Natural killer cell treated with Interleukin-12 subunit alpha and Interleukin-12 subunit beta and Interleukin-15 and Interleukin-18, amount 100 ng/mL, for 72 hours (primary cell): Measurements from ENCODE around the gene GNL1. TPM values are rescaled to one million over a fixed set of nuclear protein-coding genes. Genes with fewer than 3 reads are reported as not detected.
"Not testable (repeated sequence)": the region's sequence is repeated elsewhere in the genome, so short reads cannot be mapped to it uniquely, and the experiment has no call there.

Experiments
- ATAC-seq, 2 donors: fragments of 150-1000 bp; cut with Tn5 transposase in 1 of 2; sonication (Bioruptor Pico), chemical (Tn5 transposase) in 1 of 2; 2 replicates each; pipeline ENCODE4 v1.10.0; 2021
- DNase-seq: peaks from one replicate; pipeline ENCODE4 v3.0.0; 2022; ENCODE audit warnings: low spot score
- H3K27ac Mint-ChIP-seq, 2 donors: 1 replicate in 1 of 2; 2 replicates in 1 of 2; pipeline ENCODE4 v1.8.0; 2022; ENCODE audit warnings: mixed read lengths in 2 of 2, mild to moderate bottlenecking in 1 of 2, moderate library complexity in 1 of 2
- H3K27me3 Mint-ChIP-seq, 2 donors: 1 replicate in 1 of 2; 2 replicates in 1 of 2; pipeline ENCODE4 v1.8.0; 2022; ENCODE audit warnings: mixed read lengths in 2 of 2
- H3K36me3 Mint-ChIP-seq: one replicate; pipeline ENCODE4 v1.8.0; 2022; ENCODE audit warnings: mixed read lengths
- H3K4me1 Mint-ChIP-seq, 2 donors: 1 replicate in 1 of 2; 2 replicates in 1 of 2; pipeline ENCODE4 v1.8.0; 2022; ENCODE audit warnings: low read depth in 2 of 2, mixed read lengths in 2 of 2, mild to moderate bottlenecking in 1 of 2
- H3K4me3 Mint-ChIP-seq: one replicate; pipeline ENCODE4 v1.8.0; 2022; ENCODE audit warnings: mixed read lengths
- H3K9me3 Mint-ChIP-seq: 2 replicates; pipeline ENCODE4 v1.8.0; 2022; ENCODE audit warnings: mixed read lengths
- total RNA-seq, 2 donors: library from RNA; stranded (reverse); gene quantifications; one replicate each; pipeline ENCODE4 v1.2.3, GENCODE V29; 2022

The GNL1 gene
- total RNA-seq, 2 donors from 2014 or later = 59.8 to 70.5 TPM

DNA sequence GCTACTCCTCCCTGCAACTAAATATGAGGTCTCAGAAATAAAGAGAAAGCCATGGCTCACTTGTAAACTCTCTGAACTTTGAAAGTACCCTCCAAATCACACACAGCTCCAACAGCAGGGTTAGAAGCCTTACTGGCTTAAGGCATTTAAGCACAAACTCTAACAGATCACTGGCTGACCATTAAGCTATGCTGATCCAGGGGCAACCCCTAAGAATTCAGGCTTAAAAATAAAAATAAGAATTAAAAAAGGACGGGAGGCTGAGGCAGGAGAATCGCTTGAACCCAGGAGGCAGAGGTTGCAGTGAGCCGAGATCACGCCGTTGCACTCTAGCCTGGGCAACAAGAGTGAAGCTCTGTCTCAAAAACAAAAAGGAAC is 45.1 kb downstream of the GNL1 start:
- Mint-ChIP-seq H3K36me3 (no peaks in the 10 kb centered on the region), H3K4me3 (peak overlapping the region; percentile 53), H3K9me3 (no peaks in the 10 kb centered on the region), H3K4me1 (peaks cover 55 to 63% of the 10 kb centered on the region in 2 donors), H3K27ac (peak overlapping the region; percentile 93), H3K27me3 (no peaks in the 10 kb centered on the region)
- ATAC-seq = no peak
- no peak for DNase-seq

DNA sequence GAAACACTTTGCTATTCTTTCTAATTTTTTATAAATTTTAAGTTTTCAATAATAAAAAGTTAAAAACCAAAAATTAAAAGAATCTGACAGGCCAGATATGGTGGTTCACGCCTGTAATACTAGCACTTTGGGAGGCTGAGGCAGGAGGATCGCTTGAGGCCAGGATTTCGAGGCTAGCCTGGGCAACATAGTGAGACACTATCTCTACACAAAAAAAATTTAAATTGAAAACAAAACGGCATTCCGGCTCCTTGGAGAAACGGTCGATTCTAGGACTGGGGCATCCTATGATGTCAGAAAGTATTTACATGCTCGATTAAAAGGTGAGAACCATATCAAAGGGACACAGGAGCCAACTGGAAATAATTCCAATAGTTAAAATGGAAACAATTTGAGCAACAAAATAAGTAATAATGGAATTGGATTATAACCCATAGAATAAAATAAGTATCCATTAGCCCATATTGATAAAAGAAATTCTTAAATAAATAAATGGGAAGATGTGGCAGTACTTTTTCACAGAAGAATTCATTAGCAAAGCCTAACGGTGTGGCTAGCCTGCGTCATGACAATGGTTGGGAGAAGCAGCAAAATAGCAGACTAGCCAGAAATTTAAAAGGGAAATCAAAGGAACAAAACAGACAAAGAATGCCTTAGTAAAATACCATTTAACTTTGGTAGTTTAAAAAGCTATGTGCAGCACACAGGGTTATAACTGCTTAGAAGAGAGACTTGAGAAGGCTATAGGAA is 45.7 kb downstream of the GNL1 start:
- no peak for DNase-seq
- Mint-ChIP-seq H3K27me3 (no peaks in the 10 kb centered on the region), H3K9me3 (no peaks in the 10 kb centered on the region), H3K4me3 (peak overlapping the region; percentile 53), H3K4me1 (peaks cover 55 to 60% of the 10 kb centered on the region in 2 donors), H3K27ac (peak overlapping the region; percentile 93), H3K36me3 (no peaks in the 10 kb centered on the region)
- ATAC-seq = no peak

DNA sequence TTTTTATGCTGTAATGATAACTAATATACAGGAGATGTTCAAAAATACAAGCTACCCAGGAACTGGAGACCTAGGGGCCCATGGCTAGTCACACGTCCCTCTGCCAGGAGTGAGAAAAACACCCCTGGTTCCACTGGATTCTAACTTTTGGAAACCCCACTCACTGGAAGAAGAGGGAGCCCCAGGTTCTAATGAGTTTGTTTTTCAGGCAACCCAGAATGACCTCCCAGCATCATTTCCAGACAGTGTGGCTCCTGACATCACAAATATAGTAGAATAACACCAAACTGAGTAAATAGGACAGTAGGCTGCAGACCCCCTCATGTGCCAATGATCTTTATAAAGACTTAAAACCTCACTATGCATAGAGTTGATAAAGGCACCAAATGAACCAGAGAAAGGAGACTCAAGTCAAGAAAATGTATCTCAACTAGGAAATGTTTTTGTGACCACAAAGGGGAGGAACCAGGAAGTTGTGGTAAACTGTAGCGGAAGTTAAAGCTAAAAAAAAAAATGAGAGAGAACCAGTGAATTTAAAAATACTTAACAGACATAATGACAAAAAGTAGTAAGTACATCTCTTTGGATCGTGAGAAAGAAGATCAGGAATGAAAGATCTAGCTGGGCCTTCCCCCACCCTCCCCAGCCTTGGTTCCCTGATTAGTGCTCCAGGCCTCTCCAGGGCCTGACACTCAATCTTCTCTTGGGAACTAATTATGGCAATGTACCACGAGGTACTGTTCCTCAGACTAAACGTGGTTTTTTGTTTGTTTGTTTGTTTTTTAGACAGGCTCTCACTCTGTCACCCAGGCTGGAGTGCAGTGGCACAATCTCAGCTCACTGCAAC is 47.2 kb downstream of the GNL1 start:
- Mint-ChIP-seq H3K27ac (peak overlapping the region; percentile 93), H3K4me1 (peaks cover 45 to 49% of the 10 kb centered on the region in 2 donors), H3K4me3 (peak overlapping the region; percentile 73), H3K27me3 (no peaks in the 10 kb centered on the region), H3K9me3 (no peaks in the 10 kb centered on the region), H3K36me3 (no peaks in the 10 kb centered on the region)
- ATAC-seq (peak; percentile 84 to 85), DNase-seq (no peak)

DNA sequence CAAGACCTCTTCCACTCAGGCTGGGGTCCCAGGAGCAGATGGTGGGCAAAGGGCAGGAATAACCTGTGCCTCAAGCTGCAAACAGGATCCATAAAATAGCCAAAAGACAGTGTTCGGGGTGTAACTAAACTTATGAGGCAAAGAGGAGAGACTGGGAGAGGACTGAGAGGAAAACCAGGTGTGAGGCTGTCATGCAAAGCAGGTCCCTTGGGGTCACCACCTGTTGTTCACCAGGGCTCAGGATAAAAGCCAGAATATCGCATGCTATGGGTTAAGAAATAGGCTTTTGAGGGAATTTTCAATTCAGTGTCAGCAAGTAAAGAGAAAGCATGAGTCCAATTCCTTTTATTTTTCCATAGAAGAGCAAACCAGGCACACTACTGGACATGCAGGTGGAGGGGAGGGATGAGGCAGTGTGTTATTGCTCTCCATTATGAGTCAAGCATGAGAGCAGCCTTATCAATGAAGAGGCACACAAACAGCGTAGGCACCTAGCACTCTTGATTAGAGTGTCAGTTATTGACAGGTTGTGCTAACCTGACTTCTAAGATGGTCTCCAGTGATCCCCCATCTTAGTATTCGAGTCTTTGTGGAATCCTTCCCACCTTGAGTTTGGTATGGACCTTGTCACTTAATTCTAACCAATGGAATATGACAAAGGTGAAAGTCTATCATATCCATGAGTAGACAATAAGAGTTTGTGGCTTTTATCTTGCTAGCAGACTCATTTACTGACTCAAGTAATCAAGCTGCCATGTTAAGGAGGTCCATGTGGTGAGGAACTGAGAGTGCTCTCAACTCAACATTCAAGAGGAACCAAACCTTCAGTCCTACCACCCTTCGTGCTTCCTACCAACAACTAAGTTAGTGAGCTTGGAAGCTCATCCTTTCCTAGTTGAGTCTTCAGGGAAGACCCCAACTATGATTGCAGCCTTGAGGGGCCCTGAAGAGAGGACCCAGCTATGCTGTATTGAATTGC is 48.2 kb downstream of the GNL1 start:
- H3K27me3 Mint-ChIP-seq = no peaks in the 10 kb centered on the region
- H3K4me1 Mint-ChIP-seq = peaks cover 48 to 49% of the 10 kb centered on the region in 2 donors
- no peaks in the 10 kb centered on the region for H3K9me3 Mint-ChIP-seq
- no peaks in the 10 kb centered on the region for H3K36me3 Mint-ChIP-seq
- DNase-seq (no peak), ATAC-seq (peak in 1 of 2 donors; percentile 58)
- peak overlapping the region; percentile 93 for H3K27ac Mint-ChIP-seq
- peak overlapping the region; percentile 73 for H3K4me3 Mint-ChIP-seq

DNA sequence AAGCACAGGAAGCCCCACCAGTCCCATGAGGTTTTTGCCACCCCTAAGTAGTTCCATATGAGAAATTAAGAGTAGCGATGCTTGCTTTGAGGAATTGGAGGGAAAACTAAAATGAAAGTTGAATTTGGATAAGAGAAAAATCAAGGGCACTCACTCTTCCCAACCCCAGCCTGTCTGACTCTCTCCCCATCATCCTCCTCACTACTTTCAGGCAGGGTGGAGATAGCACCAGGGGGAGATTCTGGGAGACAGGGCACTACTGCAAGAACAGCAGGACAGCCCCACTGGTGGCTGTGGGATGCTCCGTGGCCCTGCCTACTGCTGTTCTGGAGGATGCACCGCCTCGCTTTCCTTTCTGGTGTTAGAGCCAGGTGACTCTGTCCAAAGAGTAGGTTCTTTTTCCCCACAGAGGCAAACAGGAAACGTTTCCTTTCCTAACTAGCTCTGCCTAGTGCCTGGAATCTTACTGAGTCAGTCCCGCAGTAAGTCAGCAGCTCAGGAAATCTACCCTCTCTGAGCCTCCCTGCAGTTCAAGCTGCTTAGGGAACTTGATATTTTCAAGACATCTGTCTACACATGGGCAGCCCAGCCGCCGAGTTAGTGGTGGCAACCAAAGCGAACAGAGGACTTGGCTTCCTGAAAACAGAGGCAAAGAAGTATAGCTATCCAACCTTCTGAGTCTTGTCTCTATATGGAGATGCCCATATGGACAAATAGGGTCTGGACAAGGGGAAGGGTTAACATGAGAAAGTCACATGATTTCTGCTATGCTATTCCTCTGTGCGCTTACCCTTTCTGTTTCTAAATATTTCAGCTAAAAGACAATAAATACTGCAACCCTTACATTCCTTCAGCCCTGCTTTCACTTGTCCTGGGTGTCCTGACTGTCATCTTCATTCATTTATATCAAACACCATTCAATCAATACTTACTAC is 55.6 kb downstream of the GNL1 start:
- Mint-ChIP-seq H3K4me1 (peaks cover 25 to 32% of the 10 kb centered on the region in 2 donors), H3K36me3 (no peaks in the 10 kb centered on the region), H3K4me3 (peak overlapping the region; percentile 5), H3K27me3 (no peaks in the 10 kb centered on the region), H3K9me3 (no peaks in the 10 kb centered on the region), H3K27ac (peak overlapping the region in 1 of 2 donors; percentile 6)
- no peak for DNase-seq
- ATAC-seq = peak in 1 of 2 donors; percentile 24

DNA sequence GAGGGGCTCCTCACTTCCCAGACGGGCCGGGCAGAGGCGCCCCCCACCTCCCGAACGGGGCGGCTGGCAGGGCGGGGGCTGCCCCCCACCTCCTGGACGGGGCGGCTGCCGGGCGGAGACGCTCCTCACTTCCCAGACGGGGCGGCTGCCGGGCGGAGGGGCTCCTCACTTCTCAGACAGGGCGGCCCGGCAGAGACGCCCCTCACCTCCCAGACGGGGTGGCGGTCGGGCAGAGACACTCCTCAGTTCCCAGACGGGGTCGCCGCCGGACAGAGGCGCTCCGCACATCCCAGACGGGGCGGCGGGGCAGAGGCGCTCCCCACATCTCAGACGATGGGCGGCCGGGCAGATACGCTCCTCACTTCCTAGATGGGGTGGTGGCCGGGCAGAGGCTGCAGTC is 57.6 kb downstream of the GNL1 start:
- H3K36me3 Mint-ChIP-seq, H3K27me3 Mint-ChIP-seq, H3K4me3 Mint-ChIP-seq, ATAC-seq, DNase-seq, H3K9me3 Mint-ChIP-seq, H3K27ac Mint-ChIP-seq: not testable (repeated sequence)
- peaks cover 42 to 47% of the 10 kb centered on the region in 2 donors for H3K4me1 Mint-ChIP-seq

DNA sequence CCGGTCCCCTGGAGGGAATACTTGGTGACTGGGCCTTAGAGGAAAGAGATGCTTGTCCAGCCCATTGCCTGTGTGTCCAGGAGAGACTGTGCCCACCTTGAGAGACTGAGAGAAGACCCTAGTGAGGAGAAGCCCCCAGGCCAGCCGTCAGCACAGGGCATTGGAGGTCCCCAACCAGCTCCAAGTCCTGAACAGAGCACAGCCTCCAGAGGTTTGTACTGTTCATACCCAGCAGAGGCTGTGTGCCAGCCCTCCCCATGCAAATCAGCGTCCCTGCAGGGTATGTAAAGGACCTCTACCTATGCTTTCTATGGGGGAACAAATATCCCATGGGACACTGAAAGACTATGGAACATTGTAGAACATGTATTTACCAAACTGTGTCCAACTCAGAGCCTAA is 58.6 kb downstream of the GNL1 start:
- Mint-ChIP-seq H3K4me1 (peaks cover 50% of the 10 kb centered on the region in 2 donors), H3K27me3 (no peaks in the 10 kb centered on the region), H3K36me3 (peaks cover 14% of the 10 kb centered on the region), H3K9me3 (no peaks in the 10 kb centered on the region), H3K27ac (peak overlapping the region in 1 of 2 donors; percentile 47), H3K4me3 (no peak overlapping the region)
- ATAC-seq (peak in 1 of 2 donors; percentile 61), DNase-seq (no peak)

DNA sequence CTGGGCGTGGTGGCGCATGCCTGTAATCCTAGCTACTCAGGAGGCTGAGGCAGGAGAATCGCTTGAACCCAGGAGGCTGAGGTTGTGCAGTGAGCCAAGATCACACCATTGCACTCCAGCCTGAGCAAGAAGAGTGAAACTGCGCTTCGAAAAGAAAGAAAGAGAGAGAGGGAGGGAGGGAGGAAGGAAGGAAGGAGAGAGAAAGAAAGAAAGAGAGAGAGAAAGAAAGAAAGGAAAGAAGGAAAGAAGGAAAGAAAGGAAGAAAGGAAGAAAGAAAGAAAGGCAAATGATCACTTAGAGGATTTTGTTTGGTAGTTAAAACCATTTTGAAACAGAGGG is 59.1 kb downstream of the GNL1 start:
- peak overlapping the region; percentile 38 to 47 for H3K27ac Mint-ChIP-seq

DNA sequence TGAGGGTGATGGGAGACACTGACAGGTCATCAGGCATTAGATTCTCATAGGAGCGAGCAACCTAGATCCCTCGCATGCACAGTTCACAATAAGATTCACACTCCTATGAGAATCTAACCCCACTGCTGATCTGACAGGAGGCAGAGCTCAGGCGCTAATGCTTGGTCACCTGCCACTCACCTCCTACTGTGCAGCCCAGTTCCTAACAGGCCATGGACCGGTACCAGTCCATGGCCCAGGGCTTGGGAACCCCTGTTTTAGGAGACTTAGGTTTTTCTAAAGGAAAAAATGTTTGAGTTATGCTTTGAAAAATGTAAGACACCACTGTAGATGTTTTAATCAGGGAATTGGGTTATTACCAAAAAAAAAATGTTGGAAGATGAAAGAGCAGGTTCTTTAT is 60.3 kb downstream of the GNL1 start:
- no peak for DNase-seq
- peak overlapping the region; percentile 38 to 47 for H3K27ac Mint-ChIP-seq
- H3K9me3 Mint-ChIP-seq = no peaks in the 10 kb centered on the region
- ATAC-seq = no peak
- H3K27me3 Mint-ChIP-seq = no peaks in the 10 kb centered on the region
- no peak overlapping the region for H3K4me3 Mint-ChIP-seq
- peaks cover 59 to 65% of the 10 kb centered on the region in 2 donors for H3K4me1 Mint-ChIP-seq
- peaks cover 27% of the 10 kb centered on the region for H3K36me3 Mint-ChIP-seq

More for the DNA sequence above, 59.1 kb downstream of the GNL1 start:
- not testable (repeated sequence) for DNase-seq, H3K4me3 Mint-ChIP-seq, H3K27me3 Mint-ChIP-seq, H3K9me3 Mint-ChIP-seq, ATAC-seq
- Mint-ChIP-seq H3K4me1 (peaks cover 54 to 55% of the 10 kb centered on the region in 2 donors), H3K36me3 (peaks cover 18% of the 10 kb centered on the region)

DNA sequence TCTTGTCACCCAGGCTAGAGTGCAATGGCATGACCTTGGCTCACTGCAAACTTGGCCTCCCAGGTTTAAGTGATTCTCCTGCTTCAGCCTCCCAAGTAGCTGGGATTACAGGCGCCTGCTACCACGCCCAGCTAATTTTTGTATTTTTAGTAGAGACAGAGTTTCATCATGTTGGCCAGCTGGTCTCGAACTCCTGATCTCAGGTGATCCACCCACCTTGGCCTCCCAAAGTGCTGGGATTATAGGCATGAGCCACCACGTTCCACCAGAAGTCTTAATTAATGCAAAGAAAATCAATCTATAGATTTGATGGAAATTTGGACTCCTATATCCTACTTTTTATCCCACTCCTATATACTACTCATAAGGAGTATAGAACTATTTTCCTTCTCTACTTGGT is 61.2 kb downstream of the GNL1 start:
- peak overlapping the region; percentile 19 for H3K4me3 Mint-ChIP-seq

DNA sequence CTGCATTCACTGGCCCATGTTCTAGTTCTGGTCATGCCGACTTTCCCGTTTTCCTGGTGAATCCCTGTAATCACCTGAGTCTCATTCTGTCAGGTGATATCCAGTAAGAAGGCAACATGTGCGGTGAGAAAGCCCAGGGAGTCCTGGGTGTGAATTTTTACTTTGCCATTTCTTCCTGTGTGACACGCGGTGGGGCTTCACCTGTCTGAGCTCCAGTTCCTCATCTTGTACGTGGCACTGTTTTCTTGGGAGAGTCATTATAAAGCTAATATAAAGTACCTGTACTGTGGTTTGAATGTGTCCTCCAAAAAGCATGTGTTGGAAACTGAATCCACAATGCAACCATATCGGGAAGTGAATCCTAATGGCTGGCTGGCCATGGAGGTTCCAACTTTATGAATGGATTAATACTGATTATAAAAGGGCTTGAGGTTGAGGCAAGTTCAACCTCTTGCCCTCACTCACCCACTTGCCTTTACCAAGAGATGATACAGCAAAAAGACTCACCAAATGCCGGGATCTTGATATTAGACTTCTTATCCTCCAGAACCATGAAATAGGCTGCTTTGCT is 61.9 kb downstream of the GNL1 start:
- peak overlapping the region; percentile 98 for H3K4me3 Mint-ChIP-seq
- no peaks in the 10 kb centered on the region for H3K9me3 Mint-ChIP-seq
- peak overlapping the region; percentile 95 to 98 for H3K27ac Mint-ChIP-seq
- H3K27me3 Mint-ChIP-seq = no peaks in the 10 kb centered on the region
- ATAC-seq (no peak), DNase-seq (no peak)
- H3K36me3 Mint-ChIP-seq = peaks cover 38% of the 10 kb centered on the region
- peaks cover 59 to 65% of the 10 kb centered on the region in 2 donors for H3K4me1 Mint-ChIP-seq

More for the DNA sequence above, 61.2 kb downstream of the GNL1 start:
- H3K4me1 Mint-ChIP-seq = peaks cover 59 to 64% of the 10 kb centered on the region in 2 donors
- H3K27me3 Mint-ChIP-seq, ATAC-seq, DNase-seq, H3K9me3 Mint-ChIP-seq: not testable (repeated sequence)
- peaks cover 36% of the 10 kb centered on the region for H3K36me3 Mint-ChIP-seq
- H3K27ac Mint-ChIP-seq = peak overlapping the region; percentile 7 to 47

DNA sequence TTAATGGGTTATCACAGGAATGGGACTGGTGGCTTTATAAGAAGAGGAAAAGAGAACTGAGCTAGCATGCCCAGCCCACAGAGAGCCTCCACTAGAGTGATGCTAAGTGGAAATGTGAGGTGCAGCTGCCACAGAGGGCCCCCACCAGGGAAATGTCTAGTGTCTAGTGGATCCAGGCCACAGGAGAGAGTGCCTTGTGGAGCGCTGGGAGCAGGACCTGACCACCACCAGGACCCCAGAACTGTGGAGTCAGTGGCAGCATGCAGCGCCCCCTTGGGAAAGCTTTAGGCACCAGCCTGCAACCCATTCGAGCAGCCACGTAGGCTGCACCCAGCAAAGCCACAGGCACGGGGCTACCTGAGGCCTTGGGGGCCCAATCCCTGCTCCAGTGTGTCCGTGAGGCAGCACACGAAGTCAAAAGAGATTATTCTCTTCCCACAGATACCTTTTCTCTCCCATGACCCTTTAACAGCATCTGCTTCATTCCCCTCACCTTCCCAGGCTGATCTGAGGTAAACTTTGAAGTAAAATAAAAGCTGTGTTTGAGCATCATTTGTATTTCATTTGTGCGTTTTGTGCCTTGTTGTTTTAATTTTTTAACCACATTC is 62.5 kb downstream of the GNL1 start:
- peaks cover 38% of the 10 kb centered on the region for H3K36me3 Mint-ChIP-seq
- H3K4me3 Mint-ChIP-seq = peak overlapping the region; percentile 98
- H3K9me3 Mint-ChIP-seq = no peaks in the 10 kb centered on the region
- ATAC-seq = no peak
- H3K27ac Mint-ChIP-seq = peak overlapping the region; percentile 95 to 98
- H3K27me3 Mint-ChIP-seq = no peaks in the 10 kb centered on the region
- peaks cover 64 to 70% of the 10 kb centered on the region in 2 donors for H3K4me1 Mint-ChIP-seq
- DNase-seq = no peak
